ENCODE results near the gene NUDT12. TPM values are rescaled to one million over a fixed set of nuclear protein-coding genes. Genes with fewer than 3 reads are reported as not detected.

The NUDT12 gene
- total and polyA plus RNA-seq, 7 donors = 5.0 to 12.6 (median 7.6) TPM

DNA sequence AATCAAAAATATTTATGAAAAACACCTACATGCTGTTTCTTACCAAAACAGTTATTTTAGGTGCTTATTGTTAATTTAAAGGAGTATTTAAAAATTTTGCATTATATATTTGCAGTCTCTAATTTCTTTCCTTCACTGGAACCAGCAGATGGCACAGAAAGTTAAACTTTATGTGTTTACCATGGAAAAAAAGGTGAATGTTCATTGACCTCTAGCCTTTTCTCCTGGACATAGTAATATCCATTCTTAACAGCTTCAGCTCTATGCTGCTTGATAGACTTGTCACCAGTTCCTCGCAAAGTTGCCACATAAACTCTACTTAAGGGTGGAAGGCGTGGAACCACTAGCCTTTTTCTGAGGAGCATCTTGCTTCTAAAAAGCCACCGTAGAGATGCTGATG, 38.7 kb upstream of the NUDT12 start:
- Histone ChIP-seq H3K4me1 (no peaks in the 10 kb centered on the region), H3K9me3 (no peaks in the 10 kb centered on the region), H3K27ac (no peak overlapping the region), H3K36me3 (ENCODE audit: insufficient read depth in 1 of 2, low read depth in 1 of 2) (no peaks in the 10 kb centered on the region), H3K4me3 (no peak overlapping the region), H3K27me3 (ENCODE audit: insufficient read depth in 3 of 3, low read length in 2 of 3) (no peaks in the 10 kb centered on the region)
- intact Hi-C loops (cut with DNase I) = no loop called here
- TF ChIP-seq, protein P1, sequence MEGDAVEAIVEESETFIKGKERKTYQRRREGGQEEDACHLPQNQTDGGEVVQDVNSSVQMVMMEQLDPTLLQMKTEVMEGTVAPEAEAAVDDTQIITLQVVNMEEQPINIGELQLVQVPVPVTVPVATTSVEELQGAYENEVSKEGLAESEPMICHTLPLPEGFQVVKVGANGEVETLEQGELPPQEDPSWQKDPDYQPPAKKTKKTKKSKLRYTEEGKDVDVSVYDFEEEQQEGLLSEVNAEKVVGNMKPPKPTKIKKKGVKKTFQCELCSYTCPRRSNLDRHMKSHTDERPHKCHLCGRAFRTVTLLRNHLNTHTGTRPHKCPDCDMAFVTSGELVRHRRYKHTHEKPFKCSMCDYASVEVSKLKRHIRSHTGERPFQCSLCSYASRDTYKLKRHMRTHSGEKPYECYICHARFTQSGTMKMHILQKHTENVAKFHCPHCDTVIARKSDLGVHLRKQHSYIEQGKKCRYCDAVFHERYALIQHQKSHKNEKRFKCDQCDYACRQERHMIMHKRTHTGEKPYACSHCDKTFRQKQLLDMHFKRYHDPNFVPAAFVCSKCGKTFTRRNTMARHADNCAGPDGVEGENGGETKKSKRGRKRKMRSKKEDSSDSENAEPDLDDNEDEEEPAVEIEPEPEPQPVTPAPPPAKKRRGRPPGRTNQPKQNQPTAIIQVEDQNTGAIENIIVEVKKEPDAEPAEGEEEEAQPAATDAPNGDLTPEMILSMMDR (IDR thresholded peaks at IDR 0.05) = no peak
- DNase-seq = no peak
- no peak for ATAC-seq
- 88 to 89% (median 88%) methylated on average over 3 of the region's 3 CpGs for WGBS, 3 donors

DNA sequence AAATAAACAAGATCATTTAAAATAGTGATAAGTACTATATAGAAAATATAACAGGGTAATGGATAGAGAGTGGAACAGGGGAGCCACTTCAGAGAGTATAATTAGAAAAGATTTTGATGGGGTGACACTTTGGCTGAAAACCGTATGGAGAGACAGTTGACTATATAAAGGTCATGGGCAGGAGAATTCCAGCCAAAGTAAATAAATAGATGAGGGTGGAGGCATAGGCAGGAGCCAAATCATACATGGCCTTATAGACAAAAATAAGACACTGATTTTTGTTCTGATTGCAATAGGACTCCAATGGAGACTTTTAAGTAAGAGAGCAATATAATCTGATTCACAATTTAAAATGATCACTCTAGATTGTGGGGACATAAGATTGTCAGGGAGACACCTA, 37.5 kb upstream of the NUDT12 start:
- TF ChIP-seq, protein P1 (IDR thresholded peaks at IDR 0.05) = no peak
- H3K9me3 ChIP-seq = no peaks in the 10 kb centered on the region
- intact Hi-C loops (cut with DNase I) = no loop called here
- no peaks in the 10 kb centered on the region for H3K36me3 ChIP-seq (ENCODE audit: insufficient read depth in 1 of 2, low read depth in 1 of 2)
- WGBS, 3 donors = 29 to 40% (median 38%) methylated on average over 1 of the region's 1 CpG
- H3K4me1 ChIP-seq = no peaks in the 10 kb centered on the region
- DNase-seq (no peak), ATAC-seq (no peak)
- no peak overlapping the region for H3K27ac ChIP-seq
- H3K27me3 ChIP-seq (ENCODE audit: insufficient read depth in 3 of 3, low read length in 2 of 3) = no peaks in the 10 kb centered on the region
- no peak overlapping the region for H3K4me3 ChIP-seq

DNA sequence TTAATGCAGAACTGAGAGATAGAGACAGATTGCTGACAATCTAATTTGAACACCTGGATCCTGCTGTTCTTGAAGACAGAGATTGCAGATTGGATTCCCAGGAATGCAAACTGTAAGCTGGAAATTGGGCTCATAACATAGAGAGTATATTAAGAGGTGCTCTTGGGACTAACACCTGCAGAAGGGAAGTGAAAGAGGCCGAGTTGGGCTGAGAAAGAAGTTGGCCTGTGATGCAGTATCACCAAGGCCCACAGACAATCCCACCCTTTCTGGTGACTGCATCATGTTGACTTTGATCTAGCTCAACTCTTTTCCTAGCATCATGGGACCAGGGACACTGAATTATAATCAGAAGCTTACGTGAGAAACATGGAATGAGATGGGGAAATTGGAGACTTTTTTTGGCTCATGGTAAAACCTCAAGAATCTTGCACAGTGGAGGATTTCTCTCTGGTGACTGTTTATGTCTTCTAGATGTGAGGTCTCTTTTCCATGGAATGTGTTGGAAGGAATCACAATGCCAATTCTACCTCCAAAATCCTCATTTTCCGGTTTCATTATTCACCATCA, 36.5 kb upstream of the NUDT12 start:
- 66 to 82% (median 68%) methylated on average over 3 of the region's 3 CpGs for WGBS, 3 donors
- peaks cover 0 to 3% (median 0%) of the 10 kb centered on the region in 3 donors for H3K27me3 ChIP-seq (ENCODE audit: insufficient read depth in 3 of 3, low read length in 2 of 3)

DNA sequence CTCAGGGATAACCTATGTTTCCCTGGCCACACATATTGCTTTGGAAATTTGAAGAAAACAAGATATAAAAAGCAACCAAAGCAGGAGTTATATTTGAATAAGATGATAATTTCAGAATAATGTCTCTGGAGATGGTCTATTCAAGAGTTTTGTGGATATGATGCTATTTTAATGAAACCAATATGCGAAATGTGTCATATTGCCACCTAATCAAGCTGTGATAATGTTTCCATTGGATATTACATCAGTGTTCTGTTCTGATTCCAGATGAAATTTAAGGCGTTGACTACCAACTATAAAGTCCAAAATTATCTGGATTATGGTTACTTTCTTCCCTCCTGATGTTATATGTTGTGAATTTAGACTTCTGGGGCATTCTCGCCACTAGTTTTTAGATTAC, 27.6 kb upstream of the NUDT12 start:
- Histone ChIP-seq H3K27ac (no peak overlapping the region), H3K4me1 (no peaks in the 10 kb centered on the region), H3K27me3 (ENCODE audit: insufficient read depth in 3 of 3, low read length in 2 of 3) (peaks cover 0 to 3% (median 0%) of the 10 kb centered on the region in 3 donors), H3K36me3 (ENCODE audit: insufficient read depth in 1 of 2, low read depth in 1 of 2) (no peaks in the 10 kb centered on the region), H3K4me3 (no peak overlapping the region), H3K9me3 (no peaks in the 10 kb centered on the region)
- ATAC-seq (no peak), DNase-seq (no peak)
- intact Hi-C loops (cut with DNase I) = no loop called here
- TF ChIP-seq, protein P1 (IDR thresholded peaks at IDR 0.05) = no peak
- WGBS, 3 donors = 73 to 91% (median 80%) methylated on average over 3 of the region's 3 CpGs

More for the DNA sequence above, 36.5 kb upstream of the NUDT12 start:
- no peak for ATAC-seq
- TF ChIP-seq, protein P1 (IDR thresholded peaks at IDR 0.05) = no peak
- intact Hi-C loops (cut with DNase I) = no loop called here
- Histone ChIP-seq H3K36me3 (ENCODE audit: insufficient read depth in 1 of 2, low read depth in 1 of 2) (no peaks in the 10 kb centered on the region), H3K9me3 (no peaks in the 10 kb centered on the region), H3K4me3 (no peak overlapping the region), H3K27ac (no peak overlapping the region), H3K4me1 (no peaks in the 10 kb centered on the region)
- DNase-seq = no peak

DNA sequence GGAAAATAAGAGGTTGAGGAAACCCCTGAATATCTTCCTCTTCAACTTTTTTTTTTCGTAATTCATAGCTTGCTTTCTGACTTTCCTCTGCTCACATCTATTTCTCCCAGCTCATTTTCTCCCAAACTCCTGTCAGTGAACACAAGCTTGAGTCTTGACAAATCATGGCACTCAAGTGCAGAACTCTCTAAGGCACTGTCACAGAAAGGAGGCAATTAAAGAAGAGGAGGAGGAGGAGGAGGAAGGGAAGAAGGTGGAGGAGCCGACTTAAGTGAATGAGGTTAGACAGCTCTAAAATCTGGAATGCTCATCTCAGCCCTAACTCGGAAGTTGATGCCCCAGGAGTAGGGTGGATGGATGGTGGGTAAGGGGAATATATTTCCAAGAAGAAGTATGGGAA, 27.2 kb upstream of the NUDT12 start:
- intact Hi-C loops (cut with DNase I) = loop anchor here (5.0 to 10.0 kb wide), 2 partner anchors 585 to 588 kb away; no protein-coding TSS in a partner anchor
- TF ChIP-seq, protein P1 (IDR thresholded peaks at IDR 0.05) = no peak
- Histone ChIP-seq H3K27me3 (ENCODE audit: insufficient read depth in 3 of 3, low read length in 2 of 3) (peaks cover 0 to 3% (median 0%) of the 10 kb centered on the region in 3 donors), H3K36me3 (ENCODE audit: insufficient read depth in 1 of 2, low read depth in 1 of 2) (no peaks in the 10 kb centered on the region), H3K4me3 (no peak overlapping the region), H3K4me1 (no peaks in the 10 kb centered on the region), H3K9me3 (no peaks in the 10 kb centered on the region), H3K27ac (no peak overlapping the region)
- WGBS, 3 donors = 71 to 79% (median 73%) methylated on average over 3 of the region's 3 CpGs
- no peak for DNase-seq
- no peak for ATAC-seq

Measured in psoas muscle (tissue), 8 donors.